Measurements from ENCODE around the gene ROCK1. TPM values are rescaled to one million over a fixed set of nuclear protein-coding genes. Genes with fewer than 3 reads are reported as not detected.

The ROCK1 gene
- total and polyA plus RNA-seq, 2 experiments from 2014 or later: 27.3 to 27.7 TPM

DNA sequence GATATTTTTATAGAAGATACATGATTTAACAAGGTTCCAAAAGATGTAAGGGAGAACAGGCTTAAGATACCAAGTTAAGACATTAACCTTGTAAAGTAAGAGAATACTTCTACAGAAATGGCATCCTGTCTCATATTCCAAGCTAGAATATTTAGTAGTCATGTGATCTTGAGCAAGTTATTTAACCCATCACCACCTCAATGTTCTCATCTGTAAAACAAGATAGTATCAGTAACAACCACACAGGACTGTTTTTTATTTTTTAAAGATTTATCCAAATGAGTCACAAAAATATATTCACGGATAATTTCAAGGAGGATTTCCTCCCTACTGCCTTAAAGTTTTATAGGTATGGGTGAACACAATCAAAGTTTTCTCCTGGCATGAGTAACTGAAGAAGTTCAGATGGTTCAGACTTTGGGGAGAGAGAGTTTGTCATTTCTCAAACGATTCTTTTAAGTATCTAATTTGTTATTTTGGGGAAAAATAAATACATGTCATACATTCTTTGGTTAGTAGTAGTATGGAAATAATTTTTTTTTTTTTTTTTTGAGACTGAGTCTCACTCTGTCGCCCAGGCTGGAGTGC lies 25.9 kb downstream of the ROCK1 start:
- DNase-seq (ENCODE audit: low read depth in 1 of 2, low spot score in 1 of 2): no peak
- TF ChIP-seq, protein P1, sequence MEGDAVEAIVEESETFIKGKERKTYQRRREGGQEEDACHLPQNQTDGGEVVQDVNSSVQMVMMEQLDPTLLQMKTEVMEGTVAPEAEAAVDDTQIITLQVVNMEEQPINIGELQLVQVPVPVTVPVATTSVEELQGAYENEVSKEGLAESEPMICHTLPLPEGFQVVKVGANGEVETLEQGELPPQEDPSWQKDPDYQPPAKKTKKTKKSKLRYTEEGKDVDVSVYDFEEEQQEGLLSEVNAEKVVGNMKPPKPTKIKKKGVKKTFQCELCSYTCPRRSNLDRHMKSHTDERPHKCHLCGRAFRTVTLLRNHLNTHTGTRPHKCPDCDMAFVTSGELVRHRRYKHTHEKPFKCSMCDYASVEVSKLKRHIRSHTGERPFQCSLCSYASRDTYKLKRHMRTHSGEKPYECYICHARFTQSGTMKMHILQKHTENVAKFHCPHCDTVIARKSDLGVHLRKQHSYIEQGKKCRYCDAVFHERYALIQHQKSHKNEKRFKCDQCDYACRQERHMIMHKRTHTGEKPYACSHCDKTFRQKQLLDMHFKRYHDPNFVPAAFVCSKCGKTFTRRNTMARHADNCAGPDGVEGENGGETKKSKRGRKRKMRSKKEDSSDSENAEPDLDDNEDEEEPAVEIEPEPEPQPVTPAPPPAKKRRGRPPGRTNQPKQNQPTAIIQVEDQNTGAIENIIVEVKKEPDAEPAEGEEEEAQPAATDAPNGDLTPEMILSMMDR (IDR thresholded peaks at IDR 0.05; ENCODE audit: low read depth, low read length): no peak
- H3K9me3 ChIP-seq (ENCODE audit: low read depth): no peaks in the 10 kb centered on the region
- no peak overlapping the region for H3K27ac ChIP-seq
- no peaks in the 10 kb centered on the region for H3K36me3 ChIP-seq
- no peaks in the 10 kb centered on the region for H3K4me1 ChIP-seq (ENCODE audit: low read depth)
- no peak overlapping the region for H3K4me3 ChIP-seq
- H3K27me3 ChIP-seq: no peaks in the 10 kb centered on the region

DNA sequence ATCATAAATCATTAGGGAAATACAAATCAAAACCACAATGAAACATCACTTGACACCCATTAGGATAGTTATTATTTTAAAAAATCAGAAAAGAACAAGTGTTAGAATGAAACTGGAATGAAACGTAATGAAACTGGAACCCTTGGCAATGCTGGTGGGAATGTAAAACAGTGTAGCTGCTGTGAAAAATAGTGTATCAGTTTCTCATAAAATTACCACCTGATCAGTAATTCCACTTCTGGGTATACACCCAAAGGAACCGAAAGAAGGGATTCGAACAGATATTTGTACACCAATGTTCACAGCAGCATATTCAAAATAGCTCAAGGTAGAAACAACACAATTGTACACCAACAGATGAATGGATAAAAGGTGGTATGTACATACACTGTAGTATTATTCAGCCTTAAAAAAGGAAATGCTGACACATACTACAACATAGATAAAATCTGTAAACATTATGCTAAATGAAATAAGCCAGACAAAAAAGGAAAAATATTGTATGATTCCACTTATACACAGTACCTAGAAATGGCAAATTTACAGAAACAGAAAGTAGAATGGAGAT lies 27.0 kb downstream of the ROCK1 start:
- Histone ChIP-seq H3K27me3 (no peaks in the 10 kb centered on the region), H3K4me3 (no peak overlapping the region), H3K27ac (no peak overlapping the region), H3K4me1 (ENCODE audit: low read depth) (no peaks in the 10 kb centered on the region), H3K36me3 (no peaks in the 10 kb centered on the region), H3K9me3 (ENCODE audit: low read depth) (no peaks in the 10 kb centered on the region)
- no peak for DNase-seq (ENCODE audit: low read depth in 1 of 2, low spot score in 1 of 2)
- TF ChIP-seq, protein P1 (IDR thresholded peaks at IDR 0.05; ENCODE audit: low read depth, low read length): no peak

DNA sequence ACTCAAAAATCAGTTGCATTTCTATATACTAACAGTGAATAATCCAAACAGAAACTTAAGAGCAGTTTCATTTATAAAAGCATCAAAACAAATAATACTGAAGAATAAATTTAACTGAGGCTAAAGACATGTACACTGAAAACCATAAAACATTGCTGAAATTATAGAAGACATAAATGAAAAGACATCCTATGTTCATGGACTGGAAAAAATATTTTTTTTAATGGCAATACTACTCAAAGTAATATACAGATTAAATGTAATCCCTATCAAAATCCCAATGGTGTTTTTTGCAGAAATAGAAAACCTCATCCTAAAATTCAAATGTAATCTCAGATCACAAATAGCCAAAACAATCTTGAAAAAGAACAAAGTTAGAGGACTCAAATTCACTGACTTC lies 28.6 kb downstream of the ROCK1 start:
- no peak overlapping the region for H3K27ac ChIP-seq
- no peak overlapping the region for H3K4me3 ChIP-seq
- H3K36me3 ChIP-seq: no peaks in the 10 kb centered on the region
- TF ChIP-seq, protein P1 (IDR thresholded peaks at IDR 0.05; ENCODE audit: low read depth, low read length): no peak
- no peaks in the 10 kb centered on the region for H3K4me1 ChIP-seq (ENCODE audit: low read depth)
- DNase-seq (ENCODE audit: low read depth in 1 of 2, low spot score in 1 of 2): no peak
- no peaks in the 10 kb centered on the region for H3K27me3 ChIP-seq
- no peaks in the 10 kb centered on the region for H3K9me3 ChIP-seq (ENCODE audit: low read depth)

DNA sequence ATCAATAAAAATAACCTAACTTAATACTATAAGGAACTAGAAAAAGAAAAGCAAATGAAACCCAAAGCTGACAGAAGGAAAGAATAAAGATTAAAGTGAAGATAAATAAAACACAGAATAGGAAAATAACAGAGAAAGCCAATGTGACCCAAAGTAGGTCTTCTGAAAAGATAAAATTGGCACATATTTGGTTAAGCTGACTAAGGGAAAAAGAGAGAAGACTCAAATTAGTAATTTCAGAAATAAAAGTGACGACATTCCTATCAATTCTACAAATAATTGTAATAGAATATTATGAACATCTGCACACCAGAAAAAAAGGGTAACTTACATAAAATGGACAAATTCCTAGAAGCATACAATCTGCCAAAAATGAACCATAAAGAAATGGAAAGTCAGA lies 30.2 kb downstream of the ROCK1 start:
- DNase-seq (ENCODE audit: low read depth in 1 of 2, low spot score in 1 of 2): no peak
- Histone ChIP-seq H3K27me3 (no peaks in the 10 kb centered on the region), H3K4me3 (no peak overlapping the region), H3K27ac (no peak overlapping the region), H3K36me3 (no peaks in the 10 kb centered on the region), H3K4me1 (ENCODE audit: low read depth) (no peaks in the 10 kb centered on the region), H3K9me3 (ENCODE audit: low read depth) (no peaks in the 10 kb centered on the region)
- TF ChIP-seq, protein P1 (IDR thresholded peaks at IDR 0.05; ENCODE audit: low read depth, low read length): no peak

DNA sequence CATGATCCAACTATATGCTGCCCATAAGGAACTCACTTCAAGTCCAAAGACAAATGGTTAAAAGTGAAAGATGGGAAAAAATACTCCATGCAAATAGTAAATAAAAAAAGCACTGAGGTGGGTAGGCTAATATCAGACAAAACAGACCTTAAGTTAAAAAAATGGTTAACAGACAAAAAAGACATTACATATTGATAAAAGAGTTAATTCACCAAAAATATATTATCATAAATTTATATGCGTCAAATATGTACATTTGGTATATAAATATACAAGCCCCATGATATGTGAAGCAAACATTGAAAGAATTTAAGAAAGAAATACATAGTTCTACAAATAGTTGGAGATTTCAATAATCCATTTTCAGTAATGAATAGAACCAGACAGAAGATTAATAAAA lies 31.0 kb downstream of the ROCK1 start:
- Histone ChIP-seq H3K9me3 (ENCODE audit: low read depth) (no peaks in the 10 kb centered on the region), H3K27ac (no peak overlapping the region), H3K36me3 (no peaks in the 10 kb centered on the region), H3K4me1 (ENCODE audit: low read depth) (no peaks in the 10 kb centered on the region), H3K4me3 (no peak overlapping the region), H3K27me3 (no peaks in the 10 kb centered on the region)
- no peak for DNase-seq (ENCODE audit: low read depth in 1 of 2, low spot score in 1 of 2)
- TF ChIP-seq, protein P1 (IDR thresholded peaks at IDR 0.05; ENCODE audit: low read depth, low read length): no peak
